NB4 (cell line): ENCODE measurements around the gene DSN1.

Experiments
- MYC ChIP-seq: IDR thresholded peaks from 2 replicates; pipeline ENCODE4 v1.6.1; 2011; ENCODE audit warnings: low read depth, low read length
- POLR2A ChIP-seq: IDR thresholded peaks from 2 replicates; pipeline ENCODE4 v1.6.1; 2011; ENCODE audit warnings: mild to moderate bottlenecking; ENCODE audit not compliant: insufficient read length; ENCODE audit errors: extremely low read depth
- TF ChIP-seq, protein P1 (sequence below): IDR thresholded peaks from one replicate; pipeline ENCODE4 v1.5.1; 2012; ENCODE audit warnings: low read depth, low read length

DNA sequence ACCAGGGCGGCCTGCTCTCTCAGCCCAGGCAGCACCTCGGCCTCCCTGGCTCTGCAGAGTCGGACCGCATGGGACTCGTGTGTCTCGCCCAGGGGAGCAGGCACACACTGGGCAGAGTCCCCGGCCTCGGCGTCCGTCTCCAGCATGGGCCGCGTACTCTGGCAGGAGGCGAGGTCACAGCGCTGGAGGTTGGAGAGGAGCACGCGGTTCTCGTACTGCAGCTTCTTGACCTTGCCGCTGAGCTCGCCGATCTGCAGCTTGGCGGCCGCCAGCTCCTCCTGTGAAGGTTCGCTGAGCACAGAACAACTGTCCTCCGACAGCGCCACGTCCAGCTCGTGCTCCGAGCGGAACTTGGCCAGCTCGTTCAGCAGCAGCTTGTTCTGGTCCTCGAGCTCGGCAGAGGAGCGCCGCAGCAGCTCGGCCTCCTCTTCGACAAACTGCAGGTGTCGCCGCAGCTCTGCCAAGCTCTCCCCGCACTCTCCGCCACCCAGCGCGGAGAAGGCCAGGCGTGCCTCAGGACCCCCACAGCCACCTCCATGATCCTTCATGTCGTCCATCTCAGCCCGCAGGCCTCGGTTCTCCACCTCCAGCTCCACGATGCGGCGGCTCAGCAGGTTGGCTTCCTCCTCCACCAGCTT lies 42.0 kb upstream of the DSN1 start:
- TF ChIP-seq, protein P1, sequence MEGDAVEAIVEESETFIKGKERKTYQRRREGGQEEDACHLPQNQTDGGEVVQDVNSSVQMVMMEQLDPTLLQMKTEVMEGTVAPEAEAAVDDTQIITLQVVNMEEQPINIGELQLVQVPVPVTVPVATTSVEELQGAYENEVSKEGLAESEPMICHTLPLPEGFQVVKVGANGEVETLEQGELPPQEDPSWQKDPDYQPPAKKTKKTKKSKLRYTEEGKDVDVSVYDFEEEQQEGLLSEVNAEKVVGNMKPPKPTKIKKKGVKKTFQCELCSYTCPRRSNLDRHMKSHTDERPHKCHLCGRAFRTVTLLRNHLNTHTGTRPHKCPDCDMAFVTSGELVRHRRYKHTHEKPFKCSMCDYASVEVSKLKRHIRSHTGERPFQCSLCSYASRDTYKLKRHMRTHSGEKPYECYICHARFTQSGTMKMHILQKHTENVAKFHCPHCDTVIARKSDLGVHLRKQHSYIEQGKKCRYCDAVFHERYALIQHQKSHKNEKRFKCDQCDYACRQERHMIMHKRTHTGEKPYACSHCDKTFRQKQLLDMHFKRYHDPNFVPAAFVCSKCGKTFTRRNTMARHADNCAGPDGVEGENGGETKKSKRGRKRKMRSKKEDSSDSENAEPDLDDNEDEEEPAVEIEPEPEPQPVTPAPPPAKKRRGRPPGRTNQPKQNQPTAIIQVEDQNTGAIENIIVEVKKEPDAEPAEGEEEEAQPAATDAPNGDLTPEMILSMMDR: no peak
- TF ChIP-seq POLR2A (no peak), MYC (no peak)
